GM21717 (cell line): Measurements from ENCODE around the gene SLC8A1.

Experiments used
- ATAC-seq: cut with Tn5 transposase; IDR thresholded peaks from one replicate; pipeline ENCODE4 v1.9.1; 2021; ENCODE audit warnings: mild to moderate bottlenecking, moderate library complexity; ENCODE audit not compliant: unreplicated experiment

Gene SLC8A1

DNA sequence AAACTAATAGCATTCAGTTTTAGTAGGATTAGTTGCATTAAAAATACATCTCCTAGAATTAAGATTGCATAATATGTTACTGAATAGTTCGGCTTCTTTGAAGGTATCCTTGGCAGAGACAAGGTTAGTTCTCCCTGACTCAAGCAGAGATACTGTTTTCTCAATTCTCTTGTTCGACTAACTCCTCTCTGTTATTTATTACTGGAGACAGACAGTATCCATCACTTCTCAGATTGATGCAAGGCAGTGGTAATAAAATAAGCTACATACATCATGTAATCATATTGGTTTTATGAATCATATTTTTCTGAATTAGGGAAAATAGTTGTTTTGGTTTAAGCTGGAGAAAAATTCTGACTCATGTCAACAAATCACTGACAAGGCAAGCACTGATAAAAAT lies 134.8 kb downstream of the SLC8A1 start:
- ATAC-seq = no peak

DNA sequence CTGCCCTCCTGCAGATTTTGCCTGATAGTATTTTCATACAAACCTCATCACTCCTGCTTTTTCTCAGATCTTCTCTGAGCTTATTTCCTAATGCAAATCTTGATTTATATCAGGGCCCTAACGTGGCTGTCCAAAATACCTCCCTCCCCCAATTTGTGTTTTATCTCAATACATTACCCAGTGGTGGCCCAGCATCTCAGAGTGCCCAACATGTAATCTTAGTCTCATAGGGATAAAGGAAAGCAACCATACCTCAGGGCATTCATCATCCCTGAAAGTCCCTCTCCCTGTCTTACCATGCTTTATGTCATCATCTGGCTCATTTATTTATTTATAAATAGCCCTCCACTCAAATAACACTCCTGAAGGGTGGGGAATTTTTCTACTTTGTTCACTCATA lies 135.3 kb downstream of the SLC8A1 start:
- ATAC-seq = no peak

DNA sequence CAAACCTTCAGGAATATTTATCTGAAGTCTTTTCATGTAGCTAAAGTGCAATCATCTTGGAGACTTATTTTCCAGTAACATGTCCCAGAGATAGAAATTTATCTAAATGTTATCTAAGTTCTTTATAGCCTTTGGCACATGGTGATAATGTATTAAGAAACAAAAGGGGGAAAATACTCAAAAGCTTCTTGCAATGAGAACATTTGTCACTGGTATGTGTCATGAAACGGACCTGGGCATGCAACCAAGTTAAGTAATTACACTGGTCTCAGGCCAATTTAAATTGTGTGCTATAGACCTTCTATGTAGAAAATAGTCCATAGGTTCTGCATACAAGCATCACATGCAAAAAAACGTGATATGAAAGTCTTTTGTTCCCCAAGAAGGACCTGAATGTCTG lies 136.2 kb downstream of the SLC8A1 start:
- no peak for ATAC-seq

DNA sequence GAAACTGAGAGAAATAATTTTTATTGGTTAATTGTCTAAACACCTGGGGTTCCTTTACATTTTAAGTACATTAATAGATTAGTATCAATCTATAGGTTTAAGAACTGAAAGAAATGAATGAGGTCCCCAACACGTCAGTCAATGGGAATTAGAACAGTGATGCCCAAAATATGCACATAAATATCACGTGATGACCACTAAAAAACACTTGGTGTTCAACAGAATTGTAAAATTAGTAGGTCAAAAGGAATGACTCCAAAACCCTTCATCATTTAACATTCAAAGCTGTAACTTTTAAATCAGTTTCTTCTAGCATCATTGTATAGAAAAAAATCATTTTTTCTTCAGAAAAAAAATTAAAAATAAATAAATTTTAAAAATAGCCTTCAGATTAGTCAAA lies 140.9 kb downstream of the SLC8A1 start:
- ATAC-seq = no peak

DNA sequence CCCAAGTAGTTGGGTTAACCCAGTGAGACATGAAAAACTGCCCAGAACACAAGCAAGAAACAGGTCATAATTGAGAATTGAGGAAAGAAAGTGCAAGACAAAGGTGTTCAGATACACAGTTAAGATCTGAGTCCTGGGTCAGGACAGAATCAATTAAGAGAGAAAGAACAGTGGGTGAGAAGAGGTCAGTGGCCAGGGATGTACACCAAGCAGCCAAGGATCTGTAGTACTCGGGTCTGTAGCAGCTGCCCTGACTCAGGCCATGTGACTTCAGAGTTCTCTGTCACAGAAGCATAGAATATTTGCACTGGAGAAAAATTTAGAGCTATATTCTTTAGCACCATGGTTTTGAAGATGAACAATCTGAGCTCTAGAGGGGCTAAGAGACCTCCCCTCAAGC lies 141.6 kb downstream of the SLC8A1 start:
- ATAC-seq = no peak

DNA sequence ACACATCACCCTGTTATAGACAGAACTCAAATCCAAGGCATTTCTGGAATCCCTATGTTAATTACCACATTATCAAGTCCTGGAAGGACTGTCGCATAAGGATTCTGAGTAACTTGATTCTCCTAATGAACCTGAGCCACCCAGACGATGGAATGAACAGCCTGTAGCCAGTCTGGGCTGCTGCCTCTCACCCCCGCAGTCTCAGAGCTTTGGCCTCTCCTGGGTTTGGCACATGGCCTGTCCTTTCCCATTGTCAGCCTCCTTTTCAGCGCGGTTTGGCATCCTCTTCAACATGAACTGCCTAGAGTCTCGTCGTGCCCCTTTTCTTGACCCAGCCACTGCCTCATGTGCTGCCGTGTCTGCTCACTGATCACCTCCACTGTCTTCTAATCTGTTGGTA lies 147.6 kb downstream of the SLC8A1 start:
- no peak for ATAC-seq

DNA sequence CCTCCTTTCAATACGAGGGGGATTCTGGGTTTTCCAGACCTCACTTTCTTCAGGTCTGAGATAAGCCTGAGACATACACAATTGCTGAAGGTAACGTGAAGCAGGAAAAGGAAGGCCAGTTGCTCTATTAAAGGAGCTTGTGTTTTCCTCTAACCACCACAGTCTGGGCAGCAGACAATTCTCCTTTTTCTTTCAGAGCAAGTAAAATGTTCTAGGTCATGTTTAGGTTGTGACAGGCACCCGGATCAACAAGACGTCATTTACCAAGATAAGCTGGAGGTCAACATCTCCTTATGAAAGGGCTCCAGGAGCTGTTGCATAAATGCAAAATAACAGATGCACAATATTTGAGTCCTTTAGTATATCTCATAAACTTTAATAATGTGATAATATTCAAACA lies 148.1 kb downstream of the SLC8A1 start:
- no peak for ATAC-seq

DNA sequence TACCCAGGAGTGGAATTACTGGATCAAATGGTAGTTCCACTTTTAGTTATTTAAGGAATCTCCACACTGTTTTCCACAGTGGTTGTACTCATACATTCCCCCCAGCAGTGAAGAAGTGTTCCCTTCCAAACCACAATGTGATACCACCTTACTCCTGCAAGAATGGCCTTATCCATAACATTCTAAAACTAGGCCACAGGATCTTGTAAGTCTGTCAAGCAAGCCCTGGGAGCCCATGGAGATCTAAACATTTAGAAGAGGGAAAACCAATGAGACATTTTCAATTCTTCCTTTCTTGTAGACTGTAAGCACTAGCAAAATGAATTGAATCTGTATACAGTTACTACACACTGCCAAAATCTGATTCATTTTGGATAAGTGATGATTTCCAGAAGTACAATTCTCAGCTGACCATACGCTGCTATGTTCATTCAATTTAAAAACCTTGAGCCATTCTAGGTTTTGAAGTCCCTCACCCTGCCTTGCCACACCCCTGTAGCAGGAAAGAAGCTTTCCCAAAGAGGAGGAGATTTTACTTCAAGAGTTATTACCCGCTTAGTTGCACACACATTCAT lies 149.1 kb downstream of the SLC8A1 start:
- ATAC-seq = no peak

DNA sequence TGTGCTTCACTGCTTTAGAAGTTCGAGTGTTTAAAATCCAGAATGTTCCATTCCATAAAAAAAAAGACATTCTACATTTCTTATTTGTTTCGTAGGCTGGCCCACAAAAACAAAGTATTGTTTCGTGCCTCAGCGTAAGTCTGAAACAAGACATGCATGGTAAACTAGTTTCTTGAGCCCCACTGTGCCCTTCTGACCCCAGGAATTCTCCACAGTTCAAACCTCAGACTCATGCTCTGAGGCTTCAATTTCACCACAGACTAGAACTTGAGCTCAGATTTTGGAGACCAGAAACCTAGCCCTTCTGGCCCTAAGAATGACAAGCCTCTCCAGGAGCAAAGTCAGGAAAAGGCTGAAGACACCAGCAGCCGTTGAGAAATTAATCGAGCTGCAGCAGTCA lies 151.5 kb downstream of the SLC8A1 start:
- ATAC-seq = no peak

DNA sequence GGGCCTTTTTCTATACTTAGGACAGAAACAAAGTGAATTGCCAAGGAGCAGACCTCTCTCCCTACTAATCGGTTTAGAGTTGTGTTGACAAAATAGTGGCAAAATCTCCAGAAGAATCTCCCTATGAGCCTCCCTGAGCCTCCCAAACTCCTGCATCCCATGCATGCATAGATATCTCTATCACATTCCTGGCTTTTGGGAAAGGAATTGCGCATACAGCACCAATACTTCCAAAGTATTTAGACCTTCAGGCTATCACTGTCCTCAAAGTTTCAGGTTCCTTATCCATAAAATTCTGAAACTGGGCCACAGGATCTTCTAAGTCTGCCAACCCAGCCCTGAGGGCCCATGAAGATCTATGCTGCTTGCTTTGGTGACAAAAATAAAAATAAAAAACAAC lies 152.1 kb downstream of the SLC8A1 start:
- ATAC-seq = no peak

DNA sequence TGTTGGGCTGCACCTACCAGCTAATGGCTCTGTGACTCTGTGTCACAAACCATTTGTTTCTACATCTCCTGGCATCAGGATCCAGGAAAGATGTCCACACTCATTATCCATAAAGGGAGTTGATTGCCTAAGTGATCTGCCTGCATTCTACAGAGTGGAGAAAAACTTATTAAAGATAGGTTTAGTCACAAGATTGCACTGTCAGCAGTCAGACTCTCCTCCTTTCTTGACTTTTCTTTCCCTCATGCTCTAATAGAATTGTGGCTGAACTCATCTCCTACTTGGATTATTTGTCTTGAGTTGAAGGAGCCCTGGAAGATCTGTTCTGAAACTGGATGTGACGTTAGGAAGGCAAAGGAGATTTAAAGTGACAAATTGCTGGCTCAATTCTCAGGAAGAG lies 152.7 kb downstream of the SLC8A1 start:
- no peak for ATAC-seq

DNA sequence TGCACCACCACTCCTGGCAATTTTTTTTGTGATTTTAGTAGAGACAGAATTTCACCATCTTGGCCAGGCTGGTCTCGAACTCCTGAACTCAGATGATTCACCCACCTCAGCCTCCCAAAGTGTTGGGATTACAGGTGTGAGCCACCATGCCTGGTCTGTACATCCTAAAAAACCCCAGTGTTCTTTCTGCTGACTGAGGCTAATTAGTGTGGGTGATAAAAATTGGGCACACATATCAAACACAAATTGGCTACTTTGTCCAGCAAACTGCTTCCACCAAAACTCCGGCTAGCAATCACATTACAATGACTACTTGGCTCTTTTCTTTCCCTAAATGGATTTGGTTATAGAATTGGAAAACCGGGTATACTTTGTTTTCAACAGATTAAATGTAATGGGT lies 153.9 kb downstream of the SLC8A1 start:
- ATAC-seq = no peak

DNA sequence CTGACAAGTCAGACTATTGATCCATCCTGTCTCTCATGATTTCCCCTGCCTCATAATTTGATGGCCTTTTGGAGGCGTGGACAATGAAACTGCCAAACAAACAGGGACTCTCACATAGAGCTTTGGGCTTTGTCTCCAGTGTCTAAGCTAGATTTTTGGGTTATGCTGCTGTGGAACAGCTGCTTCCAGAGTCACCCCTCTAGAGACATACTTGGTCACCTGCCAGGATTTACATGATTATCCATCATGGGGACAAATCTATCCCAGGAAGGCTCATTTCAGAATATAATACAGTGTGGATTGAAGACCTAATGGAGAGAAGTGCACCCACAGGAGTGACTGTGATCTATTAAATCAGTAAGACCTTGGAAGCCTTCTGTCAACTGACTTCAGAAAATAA lies 159.6 kb downstream of the SLC8A1 start:
- no peak for ATAC-seq

DNA sequence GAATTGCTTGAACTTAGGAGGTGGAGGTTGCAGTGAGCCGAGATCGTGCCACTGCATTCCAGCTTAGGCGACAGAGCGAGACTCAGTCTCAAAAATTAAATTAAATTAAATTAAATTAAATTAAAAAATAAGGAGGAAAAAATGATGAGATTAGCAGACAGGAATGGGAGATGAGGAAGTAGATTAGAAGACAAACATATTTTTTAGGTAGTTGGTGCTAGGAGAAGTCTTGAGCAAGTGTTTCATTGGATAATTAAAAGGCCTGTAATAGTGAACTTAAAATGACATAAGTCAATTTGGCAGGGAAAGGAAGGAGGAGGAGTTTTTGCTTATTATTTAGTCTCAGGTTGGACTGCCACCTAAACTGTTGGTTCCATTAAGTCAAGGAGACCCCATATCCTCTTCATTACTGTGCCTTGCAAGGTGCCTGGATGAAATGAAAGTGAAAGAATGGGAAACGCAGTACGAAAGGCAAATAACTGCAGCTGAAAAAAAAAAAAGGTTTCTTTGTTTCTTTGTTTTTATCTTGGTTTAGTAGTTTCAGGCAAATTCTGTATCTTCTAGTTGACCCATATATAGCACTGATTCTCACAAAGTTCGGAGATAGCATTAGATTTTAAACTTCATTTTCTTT lies 162.0 kb downstream of the SLC8A1 start:
- no peak for ATAC-seq

DNA sequence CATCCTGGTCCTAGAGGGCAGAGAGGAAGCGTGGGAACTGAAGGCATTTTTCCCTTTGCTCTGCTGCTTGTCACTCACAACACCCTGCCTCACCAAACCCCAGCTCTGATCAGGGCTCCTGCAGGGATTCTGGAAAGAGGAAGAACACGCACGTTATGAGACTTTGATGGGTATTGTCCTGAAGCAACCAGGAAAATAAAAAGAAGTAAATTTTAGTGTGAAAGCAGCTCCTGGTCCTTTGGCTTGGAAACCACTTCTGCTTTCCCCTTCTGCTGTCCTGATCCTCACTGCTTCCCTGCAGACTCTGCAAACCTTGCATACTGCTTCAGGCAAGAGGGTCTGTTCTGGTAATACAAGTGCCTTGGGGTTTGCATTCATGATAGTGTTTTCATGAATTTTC lies 164.1 kb downstream of the SLC8A1 start:
- ATAC-seq = no peak

DNA sequence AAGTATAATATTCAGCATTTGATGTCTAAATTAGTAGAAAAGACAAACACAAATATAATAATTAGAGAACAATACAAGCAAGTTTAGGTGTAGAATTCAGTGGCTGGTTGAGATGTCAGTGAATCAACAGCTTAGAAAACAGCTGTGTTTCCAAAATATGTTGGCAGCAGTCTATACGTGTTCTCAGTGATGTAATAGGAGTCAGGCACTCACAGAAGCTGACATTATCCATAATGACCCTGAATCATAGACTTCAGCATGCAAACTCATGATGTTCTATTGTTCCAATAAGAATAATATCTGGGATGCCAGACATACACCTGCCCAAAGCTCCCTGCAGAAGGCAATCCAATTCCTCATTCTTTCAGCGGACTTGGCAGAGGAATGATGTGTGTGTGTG lies 164.7 kb downstream of the SLC8A1 start:
- ATAC-seq = no peak

DNA sequence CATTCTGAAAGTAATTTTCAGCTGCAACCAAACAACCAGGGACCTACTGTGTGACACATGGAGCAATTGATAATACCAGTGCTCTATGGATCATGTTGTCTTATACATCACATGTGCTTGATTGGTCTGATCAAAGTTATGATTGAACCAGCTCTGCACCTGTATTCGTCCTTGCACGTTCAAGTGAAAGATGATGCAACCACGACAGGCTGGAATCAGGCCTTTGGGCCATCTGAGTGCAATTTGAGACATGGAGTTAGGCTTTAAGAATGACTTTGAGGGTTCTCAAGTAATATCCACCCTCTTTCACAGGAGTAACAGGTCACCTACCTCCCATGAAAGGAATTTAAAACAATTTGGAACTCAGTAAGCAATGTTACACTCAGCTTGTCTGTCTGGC lies 165.2 kb downstream of the SLC8A1 start:
- ATAC-seq = no peak

DNA sequence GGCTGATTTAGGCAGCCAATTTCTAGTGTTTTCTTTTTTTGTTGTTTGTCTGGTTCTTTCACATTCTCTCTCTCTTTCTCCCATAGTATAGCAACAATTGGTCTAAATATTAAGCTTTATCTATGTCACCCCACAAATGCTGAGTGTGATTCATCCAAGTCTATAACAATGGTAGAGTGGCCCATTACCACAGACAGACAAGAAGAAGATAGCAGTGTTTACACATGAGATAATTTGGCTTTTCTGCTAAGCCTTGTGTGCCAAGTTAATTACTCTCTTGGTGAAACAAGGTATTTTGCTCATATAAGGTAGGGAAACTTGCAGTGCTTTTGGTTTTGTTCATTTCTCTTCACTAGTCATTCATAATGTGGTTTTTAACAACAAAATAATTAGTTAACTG lies 166.5 kb downstream of the SLC8A1 start:
- ATAC-seq = no peak

DNA sequence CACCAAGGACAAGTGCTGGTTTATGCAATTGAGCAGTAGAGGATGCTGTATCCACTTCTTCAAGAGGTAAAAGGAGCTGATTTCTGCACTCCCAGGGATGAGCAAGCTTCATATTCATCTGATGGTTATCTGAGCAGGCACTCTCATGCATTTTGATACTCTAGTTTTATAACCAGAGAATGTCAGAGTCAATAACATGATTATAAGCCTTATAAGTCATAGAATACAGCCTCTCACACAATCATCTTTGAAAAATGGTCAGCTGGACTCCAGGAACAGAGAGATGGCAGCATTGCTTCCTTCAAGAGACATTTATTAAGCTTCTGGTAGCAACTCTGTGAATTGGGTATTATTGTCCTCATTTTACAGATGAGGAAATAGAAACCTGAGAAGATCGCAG lies 167.1 kb downstream of the SLC8A1 start:
- ATAC-seq = no peak

DNA sequence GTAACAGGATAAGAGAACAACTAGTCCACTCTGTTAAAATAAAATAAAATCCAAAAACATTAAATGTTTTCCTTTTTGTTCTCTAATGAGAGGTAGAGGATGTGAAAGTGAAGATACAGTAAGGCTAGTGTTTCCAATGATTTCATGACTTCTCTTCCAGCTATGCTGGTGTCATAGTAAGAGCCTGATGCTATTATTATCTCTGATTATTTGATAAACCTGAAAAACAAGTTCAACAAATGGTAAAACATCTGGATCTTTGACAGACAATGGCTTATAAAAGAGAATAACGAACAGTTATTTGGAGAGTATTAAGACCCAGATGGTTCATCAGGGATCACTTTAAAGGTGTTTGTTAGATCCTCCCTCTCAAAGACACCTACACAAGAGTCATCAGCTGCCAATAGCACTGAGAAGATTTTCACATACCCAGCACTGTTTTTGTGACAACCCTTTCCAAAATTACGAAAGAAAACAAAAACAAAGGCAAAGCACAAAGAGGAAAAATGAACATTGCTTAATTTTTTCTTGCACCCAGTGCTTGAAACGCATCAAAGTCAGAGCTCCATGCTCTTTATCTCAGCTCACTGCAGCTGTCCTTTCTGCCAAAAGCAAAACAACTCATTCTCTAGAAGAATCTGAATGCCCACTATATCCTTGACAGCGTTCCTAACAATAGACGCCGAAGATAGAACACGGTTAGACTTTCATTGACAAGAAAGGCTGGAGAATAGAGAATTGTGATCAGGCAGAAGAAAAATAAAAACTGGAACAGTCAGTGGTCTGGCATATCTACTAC lies 168.6 kb downstream of the SLC8A1 start:
- no peak for ATAC-seq

DNA sequence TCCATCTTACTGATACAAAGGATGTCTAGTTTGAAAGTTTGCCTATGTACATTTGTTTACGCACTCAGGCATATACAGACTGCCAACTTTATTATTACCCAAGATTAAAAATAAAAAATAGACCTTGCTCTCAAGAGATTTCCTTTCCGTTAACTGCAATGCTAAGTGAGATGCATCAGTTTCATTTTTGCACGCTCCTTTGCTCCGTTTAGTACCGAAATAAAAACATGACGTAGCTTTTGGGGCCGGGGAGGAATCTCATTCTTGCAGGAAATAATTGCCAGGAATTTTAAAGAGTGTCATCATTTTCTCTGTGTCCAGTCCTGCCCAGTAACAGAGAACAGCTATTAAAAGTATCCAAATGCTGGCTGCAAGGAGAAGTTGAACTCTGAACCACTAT lies 169.5 kb downstream of the SLC8A1 start:
- no peak for ATAC-seq
